Measurements from ENCODE around the gene VPS36.

Gene VPS36

GRCh38 chr13:52459668-52460067 lies 9.2 kb upstream of the VPS36 start:
- TF ChIP-seq CTCF (IDR thresholded peaks at IDR 0.05; ENCODE audit: low read depth, low read length) = no peak
- H3K4me3 ChIP-seq (replicated peaks in 1 of 2; ENCODE audit: low read depth in 2 of 2, low read length in 2 of 2) = no peak overlapping the region
- peak; percentile 15 to 78 for DNase-seq (ENCODE audit: low read depth in 2 of 2)

- no peak for TF ChIP-seq CTCF (IDR thresholded peaks at IDR 0.05; ENCODE audit: low read depth, low read length)
- peak; percentile 66 to 71 for DNase-seq (ENCODE audit: low read depth in 2 of 2)
These were observed 5.2 kb upstream of the VPS36 start for GRCh38 chr13:52455677-52456041.

GRCh38 chr13:52454820-52455676 lies 4.6 kb upstream of the VPS36 start, which contains the start of gene CKAP2:
Gene CKAP2, plus strand, starts transcription at chr13:52455478. Its CDS starts 79 bp downstream, at chr13:52455557.
- peak within 1 kb of the TSS; percentile 77 to 96 for H3K4me3 ChIP-seq (replicated peaks in 1 of 2; ENCODE audit: low read depth in 2 of 2, low read length in 2 of 2)
- peak; percentile 93 to 95 for DNase-seq (ENCODE audit: low read depth in 2 of 2)
- no peak for TF ChIP-seq CTCF (IDR thresholded peaks at IDR 0.05; ENCODE audit: low read depth, low read length)

More at GRCh38 chr13:52455677-52456041, 5.2 kb upstream of the VPS36 start:
- H3K4me3 ChIP-seq (replicated peaks in 1 of 2; ENCODE audit: low read depth in 2 of 2, low read length in 2 of 2) = peak overlapping the region; percentile 77 to 96

- TF ChIP-seq CTCF (IDR thresholded peaks at IDR 0.05; ENCODE audit: low read depth, low read length) = no peak
- peak overlapping the region; percentile 77 to 96 for H3K4me3 ChIP-seq (replicated peaks in 1 of 2; ENCODE audit: low read depth in 2 of 2, low read length in 2 of 2)
- peak in 1 of 2 donors; percentile 4 for DNase-seq (ENCODE audit: low read depth in 2 of 2)
These were observed 4.0 kb upstream of the VPS36 start for GRCh38 chr13:52454459-52454819.

GRCh38 chr13:52452470-52452869 lies 2.0 kb upstream of the VPS36 start:
- TF ChIP-seq CTCF (IDR thresholded peaks at IDR 0.05; ENCODE audit: low read depth, low read length) = no peak
- no peak overlapping the region for H3K4me3 ChIP-seq (replicated peaks in 1 of 2; ENCODE audit: low read depth in 2 of 2, low read length in 2 of 2)
- DNase-seq (ENCODE audit: low read depth in 2 of 2) = no peak

GRCh38 chr13:52451135-52451804 lies 836 bp upstream of the VPS36 start:
- no peak for TF ChIP-seq CTCF (IDR thresholded peaks at IDR 0.05; ENCODE audit: low read depth, low read length)
- no peak for DNase-seq (ENCODE audit: low read depth in 2 of 2)
- no peak overlapping the region for H3K4me3 ChIP-seq (replicated peaks in 1 of 2; ENCODE audit: low read depth in 2 of 2, low read length in 2 of 2)

Data from cardiac fibroblast (primary cell).